Measurements from ENCODE around the gene MTMR12. TPM values are rescaled to one million over a fixed set of nuclear protein-coding genes. Genes with fewer than 3 reads are reported as not detected.

Gene MTMR12
- total and polyA plus RNA-seq, 4 donors, result 7.8 to 43.3 (median 23.8) TPM

- no peak for TF ChIP-seq CTCF (IDR thresholded peaks at IDR 0.05; ENCODE audit: control extremely low read depth, extremely low read depth)
- ATAC-seq (ENCODE audit: insufficient read depth, low FRiP score), result no peak
- Histone ChIP-seq H3K4me1 (ENCODE audit: control insufficient read depth in 5 of 5, insufficient read depth in 5 of 5, low read length in 5 of 5) (no peaks in the 10 kb centered on the region), H3K4me3 (no peak overlapping the region), H3K9me3 (ENCODE audit: control insufficient read depth in 4 of 4, insufficient read depth in 3 of 4, low read length in 3 of 4) (peaks cover 0 to 4% (median 0%) of the 10 kb centered on the region in 4 donors), H3K27me3 (ENCODE audit: control insufficient read depth in 3 of 3, insufficient read depth in 3 of 3, low read length in 2 of 3) (no peaks in the 10 kb centered on the region), H3K27ac (ENCODE audit: low read depth in 1 of 2, low read length in 1 of 2) (no peak overlapping the region), H3K9ac (ENCODE audit: insufficient read depth in 1 of 2, low read length in 2 of 2) (no peak overlapping the region), H3K36me3 (ENCODE audit: control insufficient read depth in 4 of 4, insufficient read depth in 4 of 4, low read length in 4 of 4) (peaks cover 19 to 47% (median 37%) of the 10 kb centered on the region in 4 donors)
- no peak for DNase-seq
- WGBS, 2 donors, result 95 to 98% methylated on average over 1 of the region's 1 CpG
Measured at GRCh38 chr5:32245742-32246141, 67.0 kb downstream of the MTMR12 start.

GRCh38 chr5:32244017-32244416 is 68.7 kb downstream of the MTMR12 start:
- peaks cover 25 to 48% (median 33%) of the 10 kb centered on the region in 4 donors for H3K36me3 ChIP-seq (ENCODE audit: control insufficient read depth in 4 of 4, insufficient read depth in 4 of 4, low read length in 4 of 4)
- no peak overlapping the region for H3K4me3 ChIP-seq
- no peaks in the 10 kb centered on the region for H3K4me1 ChIP-seq (ENCODE audit: control insufficient read depth in 5 of 5, insufficient read depth in 5 of 5, low read length in 5 of 5)
- ATAC-seq (ENCODE audit: insufficient read depth, low FRiP score), result no peak
- WGBS, 2 donors, result 95 to 99% methylated on average over 6 of the region's 6 CpGs
- peaks cover 0 to 4% (median 0%) of the 10 kb centered on the region in 4 donors for H3K9me3 ChIP-seq (ENCODE audit: control insufficient read depth in 4 of 4, insufficient read depth in 3 of 4, low read length in 3 of 4)
- no peak for TF ChIP-seq CTCF (IDR thresholded peaks at IDR 0.05; ENCODE audit: control extremely low read depth, extremely low read depth)
- no peaks in the 10 kb centered on the region for H3K27me3 ChIP-seq (ENCODE audit: control insufficient read depth in 3 of 3, insufficient read depth in 3 of 3, low read length in 2 of 3)
- H3K9ac ChIP-seq (ENCODE audit: insufficient read depth in 1 of 2, low read length in 2 of 2), result no peak overlapping the region
- no peak overlapping the region for H3K27ac ChIP-seq (ENCODE audit: low read depth in 1 of 2, low read length in 1 of 2)
- DNase-seq, result no peak

- DNase-seq (no peak), ATAC-seq (ENCODE audit: insufficient read depth, low FRiP score) (no peak)
- TF ChIP-seq CTCF (IDR thresholded peaks at IDR 0.05; ENCODE audit: control extremely low read depth, extremely low read depth), result no peak
- Histone ChIP-seq H3K9me3 (ENCODE audit: control insufficient read depth in 4 of 4, insufficient read depth in 3 of 4, low read length in 3 of 4) (peaks cover 0 to 2% (median 0%) of the 10 kb centered on the region in 4 donors), H3K27me3 (ENCODE audit: control insufficient read depth in 3 of 3, insufficient read depth in 3 of 3, low read length in 2 of 3) (no peaks in the 10 kb centered on the region), H3K4me1 (ENCODE audit: control insufficient read depth in 5 of 5, insufficient read depth in 5 of 5, low read length in 5 of 5) (no peaks in the 10 kb centered on the region), H3K27ac (ENCODE audit: low read depth in 1 of 2, low read length in 1 of 2) (no peak overlapping the region), H3K9ac (ENCODE audit: insufficient read depth in 1 of 2, low read length in 2 of 2) (no peak overlapping the region), H3K36me3 (ENCODE audit: control insufficient read depth in 4 of 4, insufficient read depth in 4 of 4, low read length in 4 of 4) (peaks cover 17 to 34% (median 27%) of the 10 kb centered on the region in 4 donors), H3K4me3 (no peak overlapping the region)
- 84 to 86% methylated on average over 7 of the region's 7 CpGs for WGBS, 2 donors
Measured at GRCh38 chr5:32241034-32241783, 71.5 kb downstream of the MTMR12 start.
